GM23338 (cell line): ENCODE measurements around the gene NFX1. TPM values are rescaled to one million over a fixed set of nuclear protein-coding genes. Genes with fewer than 3 reads are reported as not detected.

Source experiments
- ATAC-seq: fragments of 200-7000 bp; cut with Tn5 transposase; 3 replicates; pipeline ENCODE4 v1.9.1; 2020
- DNase-seq: peaks from one replicate; pipeline ENCODE4 v3.0.0-alpha.2; 2015; ENCODE audit warnings: low spot score
- H2AFZ ChIP-seq: fragments of 200-600 bp; sonication (generic); 2 replicates; pipeline ENCODE4 v1.8.0; 2016; ENCODE audit warnings: antibody characterized with exemption, mild to moderate bottlenecking, moderate library complexity
- H3F3A ChIP-seq: fragments of 200-600 bp; sonication (generic); replicated peaks from 2 replicates; pipeline ENCODE4 v1.8.0; 2017; ENCODE audit warnings: antibody characterized with exemption, mixed run types, low read depth
- H3K27ac ChIP-seq: fragments of 200-600 bp; sonication (generic); 2 replicates; pipeline ENCODE4 v1.6.1; 2016; ENCODE audit warnings: low read depth
- H3K27me3 ChIP-seq: fragments of 200-600 bp; sonication (generic); 2 replicates; pipeline ENCODE4 v1.8.0; 2016; ENCODE audit warnings: mild to moderate bottlenecking, mixed run types, moderate library complexity; ENCODE audit not compliant: insufficient read depth
- H3K36me3 ChIP-seq: fragments of 200-600 bp; sonication (generic); 2 replicates; pipeline ENCODE4 v1.8.0; 2016; ENCODE audit warnings: mild to moderate bottlenecking; ENCODE audit not compliant: insufficient read depth
- H3K4me1 ChIP-seq: fragments of 200-600 bp; sonication (generic); 2 replicates; pipeline ENCODE4 v1.8.0; 2016; ENCODE audit warnings: mild to moderate bottlenecking, moderate library complexity; ENCODE audit not compliant: insufficient read depth
- H3K4me2 ChIP-seq: fragments of 200-600 bp; sonication (generic); 2 replicates; pipeline ENCODE4 v1.7.1; 2017; ENCODE audit warnings: mixed run types
- H3K4me3 ChIP-seq: fragments of 200-600 bp; sonication (generic); 2 replicates; pipeline ENCODE4 v1.6.1; 2016; ENCODE audit warnings: mixed run types
- H3K79me2 ChIP-seq: fragments of 200-600 bp; sonication (generic); replicated peaks from 2 replicates; pipeline ENCODE4 v1.8.0; 2017; ENCODE audit warnings: mild to moderate bottlenecking; ENCODE audit not compliant: insufficient read depth
- H3K9me2 ChIP-seq: fragments of 200-600 bp; sonication (generic); 2 replicates; pipeline ENCODE4 v1.8.0; 2017; ENCODE audit not compliant: insufficient read depth
- H4K20me1 ChIP-seq: fragments of 200-600 bp; sonication (generic); replicated peaks from 2 replicates; pipeline ENCODE4 v1.8.0; 2017; ENCODE audit warnings: mild to moderate bottlenecking; ENCODE audit not compliant: insufficient read depth
- H3K27ac Mint-ChIP-seq: 2 replicates; pipeline ENCODE4 v1.8.0; 2020; ENCODE audit warnings: inconsistent platforms, mild to moderate bottlenecking, moderate library complexity, mixed read lengths
- H3K27me3 Mint-ChIP-seq: 3 replicates; pipeline ENCODE4 v1.8.0; 2022; ENCODE audit warnings: low read depth, mild to moderate bottlenecking, moderate library complexity, mixed read lengths, inconsistent platforms; ENCODE audit not compliant: insufficient read depth, poor library complexity
- H3K36me3 Mint-ChIP-seq: 3 replicates; pipeline ENCODE4 v1.8.0; 2021; ENCODE audit warnings: low read depth, mild to moderate bottlenecking, inconsistent platforms, moderate library complexity, mixed read lengths
- H3K4me1 Mint-ChIP-seq: 3 replicates; pipeline ENCODE4 v1.8.0; 2020; ENCODE audit warnings: mild to moderate bottlenecking, inconsistent platforms, mixed read lengths
- H3K4me3 Mint-ChIP-seq: 3 replicates; pipeline ENCODE4 v1.8.0; 2021; ENCODE audit warnings: moderate library complexity, mild to moderate bottlenecking, inconsistent platforms, mixed read lengths
- H3K9me3 Mint-ChIP-seq: 3 replicates; pipeline ENCODE4 v1.8.0; 2020; ENCODE audit warnings: moderate library complexity, mild to moderate bottlenecking, inconsistent platforms, mixed read lengths
- CREB1 ChIP-seq: fragments of 250-450 bp; sonication (Bioruptor Pico); IDR thresholded peaks from 2 replicates; pipeline ENCODE4 v1.5.0; 2020; ENCODE audit warnings: low read depth, mild to moderate bottlenecking, moderate library complexity
- EZH2 ChIP-seq: fragments of 200-600 bp; sonication (generic); IDR thresholded peaks from one replicate; pipeline ENCODE4 v1.8.0; 2017; ENCODE audit warnings: antibody characterized with exemption, mild to moderate bottlenecking, low read depth; ENCODE audit not compliant: unreplicated experiment
- EZH2phosphoT487 ChIP-seq: fragments of 200-600 bp; sonication (generic); IDR thresholded peaks from one replicate; pipeline ENCODE4 v1.8.1; 2018; ENCODE audit warnings: antibody characterized with exemption; ENCODE audit not compliant: unreplicated experiment
- JUNB ChIP-seq: IDR thresholded peaks from one replicate; pipeline ENCODE4 v1.6.1; 2016; ENCODE audit warnings: antibody characterized with exemption; ENCODE audit not compliant: unreplicated experiment
- POLR2AphosphoS5 ChIP-seq: IDR thresholded peaks from 2 replicates; pipeline ENCODE4 v1.6.1; 2016; ENCODE audit warnings: antibody characterized with exemption, low read depth
- polyA plus RNA-seq: library from polyadenylated mRNA; unstranded; fragments of >200 nt; fragmentation: Nextera tagmentation; extraction: Ambion mirVana; gene quantifications from 2 replicates; pipeline ENCODE4 v1.2.1, GENCODE V29; 2016
- total RNA-seq: library from RNA; depleted of rRNA; stranded (reverse); fragments of >200 nt; shearing (Covaris generic); gene quantifications from 2 replicates; pipeline ENCODE4 v1.2.3, GENCODE V29; 2014
- TF ChIP-seq, protein P1 (sequence below): fragments of 250-450 bp; sonication (Bioruptor Pico); IDR thresholded peaks from 2 replicates; pipeline ENCODE4 v1.5.0; 2020; ENCODE audit warnings: mild to moderate bottlenecking, moderate library complexity
- TF ChIP-seq, protein P2 (sequence below), 2 experiments: fragments of 200-600 bp in 1 of 2; sonication (generic) in 1 of 2; conservative IDR thresholded peaks; 2 replicates each; pipeline versions ENCODE4 v1.5.1 to v1.6.1; 2016 to 2017; ENCODE audit warnings: antibody characterized with exemption in 2 of 2, low read depth in 2 of 2, mild to moderate bottlenecking in 2 of 2, moderate library complexity in 1 of 2

NFX1 gene
- total and polyA plus RNA-seq, 2 experiments from 2014 or later: 13.9 to 26.1 TPM

DNA sequence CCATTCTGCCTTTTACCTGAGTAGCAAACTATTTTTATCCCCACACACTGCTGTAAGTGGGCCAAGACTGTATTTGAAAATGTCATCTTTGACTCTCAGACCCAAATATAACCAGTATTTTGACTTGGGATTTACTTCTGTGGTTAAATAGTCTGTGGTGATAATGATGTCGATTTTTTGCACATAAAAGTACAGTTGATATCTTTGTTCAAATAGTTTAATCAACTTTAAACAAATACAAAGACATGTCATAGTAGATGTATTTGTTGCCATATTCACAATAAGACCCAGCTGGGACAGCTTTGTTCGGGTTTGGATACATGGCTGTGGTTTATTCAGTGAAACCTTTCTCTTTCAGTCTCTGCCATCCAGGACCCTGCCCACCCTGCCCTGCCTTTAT lies 20.4 kb downstream of the NFX1 start:
- no peaks in the 10 kb centered on the region for H3F3A ChIP-seq
- Mint-ChIP-seq H3K27me3 (peaks cover 2% of the 10 kb centered on the region), H3K4me3 (no peak overlapping the region), H3K36me3 (peaks cover 65% of the 10 kb centered on the region), H3K9me3 (no peaks in the 10 kb centered on the region), H3K27ac (no peak overlapping the region), H3K4me1 (no peaks in the 10 kb centered on the region)
- no peaks in the 10 kb centered on the region for H3K4me1 ChIP-seq
- no peaks in the 10 kb centered on the region for H3K9me2 ChIP-seq
- no peak overlapping the region for H3K4me2 ChIP-seq
- no peaks in the 10 kb centered on the region for H3K79me2 ChIP-seq
- H2AFZ ChIP-seq: no peak overlapping the region
- no peak overlapping the region for H3K27ac ChIP-seq
- no peak for ATAC-seq
- H3K4me3 ChIP-seq: no peak overlapping the region
- TF ChIP-seq, protein P1, sequence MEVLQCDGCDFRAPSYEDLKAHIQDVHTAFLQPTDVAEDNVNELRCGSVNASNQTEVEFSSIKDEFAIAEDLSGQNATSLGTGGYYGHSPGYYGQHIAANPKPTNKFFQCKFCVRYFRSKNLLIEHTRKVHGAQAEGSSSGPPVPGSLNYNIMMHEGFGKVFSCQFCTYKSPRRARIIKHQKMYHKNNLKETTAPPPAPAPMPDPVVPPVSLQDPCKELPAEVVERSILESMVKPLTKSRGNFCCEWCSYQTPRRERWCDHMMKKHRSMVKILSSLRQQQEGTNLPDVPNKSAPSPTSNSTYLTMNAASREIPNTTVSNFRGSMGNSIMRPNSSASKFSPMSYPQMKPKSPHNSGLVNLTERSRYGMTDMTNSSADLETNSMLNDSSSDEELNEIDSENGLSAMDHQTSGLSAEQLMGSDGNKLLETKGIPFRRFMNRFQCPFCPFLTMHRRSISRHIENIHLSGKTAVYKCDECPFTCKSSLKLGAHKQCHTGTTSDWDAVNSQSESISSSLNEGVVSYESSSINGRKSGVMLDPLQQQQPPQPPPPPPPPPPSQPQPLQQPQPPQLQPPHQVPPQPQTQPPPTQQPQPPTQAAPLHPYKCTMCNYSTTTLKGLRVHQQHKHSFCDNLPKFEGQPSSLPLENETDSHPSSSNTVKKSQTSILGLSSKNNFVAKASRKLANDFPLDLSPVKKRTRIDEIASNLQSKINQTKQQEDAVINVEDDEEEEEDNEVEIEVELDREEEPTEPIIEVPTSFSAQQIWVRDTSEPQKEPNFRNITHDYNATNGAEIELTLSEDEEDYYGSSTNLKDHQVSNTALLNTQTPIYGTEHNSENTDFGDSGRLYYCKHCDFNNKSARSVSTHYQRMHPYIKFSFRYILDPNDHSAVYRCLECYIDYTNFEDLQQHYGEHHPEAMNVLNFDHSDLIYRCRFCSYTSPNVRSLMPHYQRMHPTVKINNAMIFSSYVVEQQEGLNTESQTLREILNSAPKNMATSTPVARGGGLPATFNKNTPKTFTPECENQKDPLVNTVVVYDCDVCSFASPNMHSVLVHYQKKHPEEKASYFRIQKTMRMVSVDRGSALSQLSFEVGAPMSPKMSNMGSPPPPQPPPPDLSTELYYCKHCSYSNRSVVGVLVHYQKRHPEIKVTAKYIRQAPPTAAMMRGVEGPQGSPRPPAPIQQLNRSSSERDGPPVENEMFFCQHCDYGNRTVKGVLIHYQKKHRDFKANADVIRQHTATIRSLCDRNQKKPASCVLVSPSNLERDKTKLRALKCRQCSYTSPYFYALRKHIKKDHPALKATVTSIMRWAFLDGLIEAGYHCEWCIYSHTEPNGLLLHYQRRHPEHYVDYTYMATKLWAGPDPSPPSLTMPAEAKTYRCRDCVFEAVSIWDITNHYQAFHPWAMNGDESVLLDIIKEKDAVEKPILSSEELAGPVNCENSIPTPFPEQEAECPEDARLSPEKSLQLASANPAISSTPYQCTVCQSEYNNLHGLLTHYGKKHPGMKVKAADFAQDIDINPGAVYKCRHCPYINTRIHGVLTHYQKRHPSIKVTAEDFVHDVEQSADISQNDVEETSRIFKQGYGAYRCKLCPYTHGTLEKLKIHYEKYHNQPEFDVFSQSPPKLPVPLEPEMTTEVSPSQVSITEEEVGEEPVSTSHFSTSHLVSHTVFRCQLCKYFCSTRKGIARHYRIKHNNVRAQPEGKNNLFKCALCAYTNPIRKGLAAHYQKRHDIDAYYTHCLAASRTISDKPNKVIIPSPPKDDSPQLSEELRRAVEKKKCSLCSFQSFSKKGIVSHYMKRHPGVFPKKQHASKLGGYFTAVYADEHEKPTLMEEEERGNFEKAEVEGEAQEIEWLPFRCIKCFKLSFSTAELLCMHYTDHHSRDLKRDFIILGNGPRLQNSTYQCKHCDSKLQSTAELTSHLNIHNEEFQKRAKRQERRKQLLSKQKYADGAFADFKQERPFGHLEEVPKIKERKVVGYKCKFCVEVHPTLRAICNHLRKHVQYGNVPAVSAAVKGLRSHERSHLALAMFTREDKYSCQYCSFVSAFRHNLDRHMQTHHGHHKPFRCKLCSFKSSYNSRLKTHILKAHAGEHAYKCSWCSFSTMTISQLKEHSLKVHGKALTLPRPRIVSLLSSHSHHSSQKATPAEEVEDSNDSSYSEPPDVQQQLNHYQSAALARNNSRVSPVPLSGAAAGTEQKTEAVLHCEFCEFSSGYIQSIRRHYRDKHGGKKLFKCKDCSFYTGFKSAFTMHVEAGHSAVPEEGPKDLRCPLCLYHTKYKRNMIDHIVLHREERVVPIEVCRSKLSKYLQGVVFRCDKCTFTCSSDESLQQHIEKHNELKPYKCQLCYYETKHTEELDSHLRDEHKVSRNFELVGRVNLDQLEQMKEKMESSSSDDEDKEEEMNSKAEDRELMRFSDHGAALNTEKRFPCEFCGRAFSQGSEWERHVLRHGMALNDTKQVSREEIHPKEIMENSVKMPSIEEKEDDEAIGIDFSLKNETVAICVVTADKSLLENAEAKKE (CRISPR knock-in tag): no peak
- TF ChIP-seq EZH2 (no peak), CREB1 (CRISPR knock-in tag) (no peak), JUNB (no peak), POLR2AphosphoS5 (no peak), EZH2phosphoT487 (no peak)
- TF ChIP-seq, protein P2, sequence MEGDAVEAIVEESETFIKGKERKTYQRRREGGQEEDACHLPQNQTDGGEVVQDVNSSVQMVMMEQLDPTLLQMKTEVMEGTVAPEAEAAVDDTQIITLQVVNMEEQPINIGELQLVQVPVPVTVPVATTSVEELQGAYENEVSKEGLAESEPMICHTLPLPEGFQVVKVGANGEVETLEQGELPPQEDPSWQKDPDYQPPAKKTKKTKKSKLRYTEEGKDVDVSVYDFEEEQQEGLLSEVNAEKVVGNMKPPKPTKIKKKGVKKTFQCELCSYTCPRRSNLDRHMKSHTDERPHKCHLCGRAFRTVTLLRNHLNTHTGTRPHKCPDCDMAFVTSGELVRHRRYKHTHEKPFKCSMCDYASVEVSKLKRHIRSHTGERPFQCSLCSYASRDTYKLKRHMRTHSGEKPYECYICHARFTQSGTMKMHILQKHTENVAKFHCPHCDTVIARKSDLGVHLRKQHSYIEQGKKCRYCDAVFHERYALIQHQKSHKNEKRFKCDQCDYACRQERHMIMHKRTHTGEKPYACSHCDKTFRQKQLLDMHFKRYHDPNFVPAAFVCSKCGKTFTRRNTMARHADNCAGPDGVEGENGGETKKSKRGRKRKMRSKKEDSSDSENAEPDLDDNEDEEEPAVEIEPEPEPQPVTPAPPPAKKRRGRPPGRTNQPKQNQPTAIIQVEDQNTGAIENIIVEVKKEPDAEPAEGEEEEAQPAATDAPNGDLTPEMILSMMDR (conservative IDR thresholded peaks at IDR 0.05; ENCODE audit: low read depth in 2 of 2): no peak
- no peak for DNase-seq
- no peaks in the 10 kb centered on the region for H3K27me3 ChIP-seq
- peaks cover 7% of the 10 kb centered on the region; the same call in 1 of the 2 replicates for H4K20me1 ChIP-seq
- peaks cover 49% of the 10 kb centered on the region for H3K36me3 ChIP-seq
